Measurements from ENCODE around the gene SCPEP1.
"Not testable (repeated sequence)": the region's sequence is repeated elsewhere in the genome, so short reads cannot be mapped to it uniquely, and the experiment has no call there.

SCPEP1 gene

GRCh38 chr17:56977673-56978395 lies at the start of gene SCPEP1:
TSS of gene SCPEP1 (plus strand) at chr17:56978131. CDS start at chr17:56978160, 29 bp downstream.
- DNase-seq (ENCODE audit: low read depth) = peak; percentile 45

GRCh38 chr17:56928586-56928985 lies 49.3 kb upstream of the SCPEP1 start:
- no peak for DNase-seq (ENCODE audit: low read depth)

- DNase-seq (ENCODE audit: low read depth) = no peak
These were observed 48.5 kb upstream of the SCPEP1 start for GRCh38 chr17:56929362-56929969.

- no peak for DNase-seq (ENCODE audit: low read depth)
These were observed 47.1 kb upstream of the SCPEP1 start for GRCh38 chr17:56930739-56931337.

GRCh38 chr17:56933151-56933745 lies 44.7 kb upstream of the SCPEP1 start:
- DNase-seq (ENCODE audit: low read depth) = no peak

GRCh38 chr17:56933868-56934267 lies 44.1 kb upstream of the SCPEP1 start:
- DNase-seq (ENCODE audit: low read depth) = no peak

GRCh38 chr17:56934280-56934679 lies 43.7 kb upstream of the SCPEP1 start:
- DNase-seq (ENCODE audit: low read depth) = no peak

GRCh38 chr17:56935461-56935860 lies 42.5 kb upstream of the SCPEP1 start:
- DNase-seq (ENCODE audit: low read depth) = no peak

- DNase-seq (ENCODE audit: low read depth) = no peak
These were observed 41.1 kb upstream of the SCPEP1 start for GRCh38 chr17:56936697-56937322.

- no peak for DNase-seq (ENCODE audit: low read depth)
These were observed 40.2 kb upstream of the SCPEP1 start for GRCh38 chr17:56937687-56938086.

GRCh38 chr17:56938206-56938605 lies 39.7 kb upstream of the SCPEP1 start:
- DNase-seq (ENCODE audit: low read depth) = not testable (repeated sequence)

GRCh38 chr17:56939869-56940484 lies 38.0 kb upstream of the SCPEP1 start:
- no peak for DNase-seq (ENCODE audit: low read depth)

GRCh38 chr17:56943505-56944125 lies 34.3 kb upstream of the SCPEP1 start:
- DNase-seq (ENCODE audit: low read depth) = no peak

- no peak for DNase-seq (ENCODE audit: low read depth)
These were observed 31.9 kb upstream of the SCPEP1 start for GRCh38 chr17:56945938-56946505.

GRCh38 chr17:56947741-56948140 lies 30.2 kb upstream of the SCPEP1 start:
- DNase-seq (ENCODE audit: low read depth) = no peak

- DNase-seq (ENCODE audit: low read depth) = no peak
These were observed 29.4 kb upstream of the SCPEP1 start for GRCh38 chr17:56948491-56948890.

GRCh38 chr17:56949595-56949994 lies 28.3 kb upstream of the SCPEP1 start:
- DNase-seq (ENCODE audit: low read depth) = no peak

- no peak for DNase-seq (ENCODE audit: low read depth)
These were observed 20.9 kb upstream of the SCPEP1 start for GRCh38 chr17:56956992-56957391.

- DNase-seq (ENCODE audit: low read depth) = peak; percentile 79
These were observed 17.1 kb upstream of the SCPEP1 start, which contains the start of gene COIL for GRCh38 chr17:56960596-56961538. TSS of gene COIL (minus strand) at chr17:56961050. CDS start at chr17:56961019, 31 bp downstream.

GRCh38 chr17:56965241-56965640 lies 12.7 kb upstream of the SCPEP1 start:
- not testable (repeated sequence) for DNase-seq (ENCODE audit: low read depth)
